Activated CD4-positive, alpha-beta T cell treated with anti-CD3 and anti-CD28 coated beads for 4 hours (primary cell): ENCODE data around the gene ALDH6A1.
A peak's percentile ranks its signal among the peaks of the same experiment; 100 is the strongest.
"Not testable (repeated sequence)": the region's sequence is repeated elsewhere in the genome, so short reads cannot be mapped to it uniquely, and the experiment has no call there.

ENCODE experiments used
- DNase-seq, 2 donors: peaks; one replicate each; pipeline ENCODE4 v3.0.0-alpha.2; 2020

ALDH6A1 gene

DNA sequence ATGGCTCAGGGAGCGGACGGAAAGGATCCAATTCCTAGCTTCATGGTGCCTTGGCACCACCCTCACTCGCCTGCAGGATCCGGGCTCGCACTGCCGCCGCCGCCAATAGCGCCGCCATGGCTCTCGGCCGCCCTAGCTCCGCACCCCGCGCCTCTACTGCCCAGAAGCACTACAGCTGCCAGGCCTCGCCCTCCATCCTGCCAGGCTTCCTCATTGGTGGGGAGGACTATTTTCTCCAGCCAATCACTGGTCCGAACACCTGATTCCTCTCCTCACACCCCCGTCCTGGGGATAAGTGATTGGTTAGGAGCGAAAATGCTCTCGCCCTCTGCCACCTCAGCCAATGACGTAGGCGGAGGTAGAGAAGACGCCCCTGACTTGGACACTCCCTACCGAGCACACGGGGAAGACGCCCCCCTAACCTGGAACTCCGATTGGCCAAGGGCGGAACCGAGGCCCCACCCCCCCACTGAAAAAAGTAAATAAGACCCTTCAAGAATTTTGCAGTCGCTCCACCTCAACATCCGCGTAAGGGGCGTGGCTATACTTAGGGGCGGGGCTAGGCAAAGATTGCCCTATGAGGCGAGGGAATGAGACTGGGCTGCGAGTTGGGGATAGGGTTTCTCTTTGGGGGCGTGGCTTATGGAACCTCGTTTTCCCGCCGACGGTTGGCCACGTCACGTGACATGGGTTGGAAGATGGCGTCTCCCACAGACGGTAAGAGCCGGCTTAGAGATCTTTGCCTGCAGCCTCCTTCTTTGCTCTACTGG, at the start of gene ALDH6A1, which contains the start of gene LIN52:
Gene ALDH6A1, minus strand, starts transcription at position 177 of the 770 bp plus-strand sequence. Its CDS starts 59 bp downstream, at position 118.
Gene LIN52, plus strand, starts transcription at position 680 of the 770 bp plus-strand sequence. Its CDS starts 19 bp downstream, at position 699.
- DNase-seq = peak; percentile 99 to 100

DNA sequence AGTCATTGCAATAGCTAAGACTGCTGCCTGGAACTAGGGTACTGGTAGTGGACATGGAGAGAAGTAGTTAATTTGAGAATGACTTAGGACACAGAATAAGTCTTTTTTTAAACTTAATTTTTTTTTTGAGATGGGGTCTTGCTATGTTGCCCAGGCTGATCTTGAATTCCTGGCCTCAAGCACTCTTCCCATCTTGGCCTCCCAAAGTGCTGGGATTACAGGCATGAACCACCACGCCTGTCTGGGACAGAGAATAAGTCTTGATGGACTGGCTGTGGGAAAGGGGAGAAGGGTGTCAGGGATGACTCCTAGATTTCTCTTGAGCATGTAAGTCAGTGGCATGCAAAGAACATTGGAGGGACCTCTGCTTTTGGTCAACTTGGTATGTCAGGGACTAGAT, 43.4 kb upstream of the ALDH6A1 start:
- DNase-seq = no peak

DNA sequence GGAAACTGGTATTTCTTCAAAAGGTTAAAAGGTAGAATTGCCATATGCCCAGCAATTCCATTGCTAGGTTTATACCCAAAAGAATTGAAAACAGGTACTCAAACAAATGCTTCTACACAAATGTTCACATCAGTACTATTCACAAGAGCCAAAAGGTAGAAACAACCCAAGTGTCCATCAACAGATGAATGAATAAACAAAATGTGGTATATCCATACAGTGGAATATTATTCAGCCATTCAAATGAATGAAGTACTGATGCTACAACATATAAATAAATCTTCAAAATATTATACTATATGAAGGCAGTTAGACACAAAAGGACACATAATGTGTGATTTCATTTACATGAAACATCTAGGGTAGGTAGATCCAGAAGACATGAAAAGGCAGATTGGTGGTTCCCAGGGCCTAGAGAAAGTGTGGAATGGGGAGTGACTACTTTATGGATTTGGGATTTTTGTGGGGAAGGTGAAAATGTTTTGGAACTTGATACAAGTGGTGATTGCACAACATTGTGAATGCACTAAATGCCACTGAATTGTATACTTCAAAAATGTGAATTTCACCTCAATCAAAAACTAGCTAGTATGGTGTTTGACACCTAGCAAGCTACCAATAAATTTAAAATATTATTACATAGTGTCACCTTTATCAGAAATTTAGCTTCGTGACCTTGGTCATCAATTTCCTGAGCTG, 42.2 kb upstream of the ALDH6A1 start:
- no peak for DNase-seq

DNA sequence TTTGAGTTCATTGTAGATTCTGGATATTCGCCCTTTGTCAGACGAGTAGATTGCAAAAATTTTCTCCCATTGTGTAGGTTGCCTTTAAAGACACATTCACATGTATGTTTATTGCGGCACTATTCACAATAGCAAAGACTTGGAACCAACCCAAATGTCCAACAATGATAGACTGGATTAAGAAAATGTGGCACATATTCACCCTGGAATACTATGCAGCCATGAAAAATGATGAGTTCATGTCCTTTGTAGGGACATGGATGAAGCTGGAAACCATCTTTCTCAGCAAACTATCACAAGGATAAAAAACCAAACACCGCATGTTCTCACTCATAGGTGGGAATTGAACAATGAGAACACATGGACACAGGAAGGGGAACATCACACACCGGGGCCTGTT, 41.2 kb upstream of the ALDH6A1 start:
- not testable (repeated sequence) for DNase-seq

DNA sequence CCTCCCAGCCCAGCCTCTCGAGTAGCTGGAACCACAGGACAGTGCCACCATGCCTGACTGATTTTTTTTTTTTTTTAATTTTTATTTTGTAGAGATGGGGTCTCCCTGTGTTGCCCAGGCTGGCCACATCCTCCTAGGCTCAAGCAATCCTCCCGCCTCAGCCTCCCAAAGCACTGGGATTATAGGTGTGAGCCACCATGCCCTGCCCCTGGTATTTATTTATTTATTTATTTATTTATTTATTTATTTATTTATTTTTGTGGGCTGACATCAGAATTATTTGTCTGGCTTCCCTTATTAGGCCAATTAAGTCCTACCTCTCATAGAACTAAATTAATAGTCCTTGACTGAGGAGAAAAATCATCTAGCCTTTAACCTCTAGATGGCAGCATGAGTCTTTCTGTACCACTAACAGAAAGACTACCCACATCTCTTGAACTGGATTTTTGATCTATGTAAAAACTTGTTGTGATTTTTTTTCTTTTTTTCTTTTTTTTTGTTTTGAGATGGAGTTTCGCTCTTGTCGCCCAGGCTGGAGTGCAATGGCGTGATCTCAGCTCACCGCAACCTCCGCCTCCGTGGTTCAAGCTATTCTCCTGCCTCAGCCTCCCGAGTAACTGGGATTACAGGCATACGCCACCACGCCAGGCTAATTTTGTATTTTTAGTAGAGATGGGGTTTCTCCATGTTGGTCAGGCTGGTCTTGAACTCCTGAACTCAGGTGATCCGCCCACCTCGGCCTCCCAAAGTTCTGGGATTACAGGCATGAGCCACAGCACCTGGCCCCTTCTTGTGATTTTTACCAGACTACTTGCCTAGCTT, 27.4 kb upstream of the ALDH6A1 start:
- not testable (repeated sequence) for DNase-seq

DNA sequence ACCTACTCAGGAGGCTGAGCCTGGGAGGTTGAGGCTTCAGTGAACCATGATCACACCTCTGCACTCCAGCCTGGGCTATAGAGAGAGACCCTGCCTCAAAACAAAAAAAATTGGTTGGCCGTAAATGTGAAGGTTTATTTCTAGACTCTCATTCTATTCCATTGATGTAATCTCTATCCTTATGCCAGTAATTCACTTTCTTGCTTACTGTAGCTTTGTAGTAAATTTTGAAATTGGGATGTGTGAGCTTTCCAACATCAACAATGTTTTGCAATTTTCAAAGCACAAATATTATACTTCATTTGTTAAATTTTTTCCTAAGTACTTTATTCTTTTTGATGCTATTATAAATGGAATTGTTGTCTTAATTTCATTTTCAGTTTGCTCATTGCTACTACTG, 25.1 kb upstream of the ALDH6A1 start:
- no peak for DNase-seq

DNA sequence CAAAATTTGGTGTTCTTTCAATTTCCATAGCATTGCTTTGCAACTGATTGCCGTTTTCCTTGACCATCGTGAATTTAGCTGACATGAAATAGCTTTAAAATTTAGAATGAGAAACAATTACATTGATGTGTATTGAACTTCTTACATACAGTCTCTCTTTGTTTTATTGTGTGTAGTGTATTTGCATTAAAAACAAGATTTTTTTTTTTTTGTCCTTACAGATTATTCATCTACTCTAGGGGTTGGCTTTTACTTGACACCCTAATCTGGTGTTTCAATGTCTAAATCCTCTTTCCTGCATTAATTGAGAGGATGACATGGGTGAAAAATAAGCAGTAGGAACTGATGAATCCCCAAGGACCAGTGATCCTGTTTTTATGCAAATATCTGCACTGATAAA, 21.1 kb upstream of the ALDH6A1 start:
- no peak for DNase-seq

DNA sequence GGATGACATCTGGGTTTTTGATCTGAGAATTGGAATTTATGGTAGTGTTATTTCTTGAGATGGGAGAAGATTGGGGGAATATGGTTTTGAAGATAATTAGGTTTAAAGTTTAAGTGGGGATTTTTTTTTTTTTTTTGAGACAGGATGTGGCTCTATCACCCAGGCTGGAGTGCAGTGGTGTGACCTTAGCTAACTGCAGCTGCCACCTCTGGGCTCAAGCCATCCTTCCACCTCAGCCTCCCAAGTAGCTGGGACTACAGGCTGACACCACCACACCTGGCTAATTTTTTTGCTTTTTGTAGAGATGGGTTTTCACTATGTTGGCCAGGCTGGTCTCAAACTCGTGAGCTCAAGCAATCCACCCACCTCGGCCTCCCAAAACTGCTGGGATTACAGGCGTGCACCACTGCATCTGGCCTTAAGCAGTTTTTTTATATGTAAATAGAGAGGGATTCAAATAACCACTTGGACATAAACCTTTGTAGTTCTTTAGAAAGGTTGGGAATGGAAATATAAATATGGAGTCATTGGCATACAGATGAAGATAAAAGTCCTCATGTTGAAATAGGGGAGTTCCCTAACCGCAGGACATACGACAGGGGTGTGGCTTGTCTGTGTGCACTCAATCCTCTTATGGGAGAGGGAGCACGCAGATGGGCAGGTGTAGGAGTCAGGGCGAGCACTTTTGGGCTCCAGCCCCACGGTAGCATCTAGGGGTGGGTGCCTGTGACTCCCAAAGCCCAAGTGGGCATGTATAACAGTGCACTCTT, 5.2 kb upstream of the ALDH6A1 start:
- DNase-seq = no peak

DNA sequence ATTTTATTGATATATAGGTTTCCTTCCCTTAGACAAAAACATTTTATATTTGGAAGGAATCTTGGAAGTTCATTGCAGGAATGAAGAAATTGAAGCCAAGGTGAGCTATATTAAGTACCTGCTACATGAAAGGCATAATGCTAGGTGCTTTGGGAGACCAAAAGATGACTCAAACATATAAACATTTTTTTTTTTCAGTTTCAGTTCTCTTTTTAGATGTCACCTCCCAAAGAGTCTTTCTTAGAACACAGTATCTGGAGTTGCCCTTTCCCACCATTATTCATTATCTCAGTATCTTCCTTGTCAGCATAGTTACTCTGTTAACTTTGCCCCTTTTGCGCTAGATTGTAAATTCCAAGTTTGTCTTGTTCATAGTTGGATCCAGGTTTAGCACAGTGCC, 1.6 kb upstream of the ALDH6A1 start:
- no peak for DNase-seq

DNA sequence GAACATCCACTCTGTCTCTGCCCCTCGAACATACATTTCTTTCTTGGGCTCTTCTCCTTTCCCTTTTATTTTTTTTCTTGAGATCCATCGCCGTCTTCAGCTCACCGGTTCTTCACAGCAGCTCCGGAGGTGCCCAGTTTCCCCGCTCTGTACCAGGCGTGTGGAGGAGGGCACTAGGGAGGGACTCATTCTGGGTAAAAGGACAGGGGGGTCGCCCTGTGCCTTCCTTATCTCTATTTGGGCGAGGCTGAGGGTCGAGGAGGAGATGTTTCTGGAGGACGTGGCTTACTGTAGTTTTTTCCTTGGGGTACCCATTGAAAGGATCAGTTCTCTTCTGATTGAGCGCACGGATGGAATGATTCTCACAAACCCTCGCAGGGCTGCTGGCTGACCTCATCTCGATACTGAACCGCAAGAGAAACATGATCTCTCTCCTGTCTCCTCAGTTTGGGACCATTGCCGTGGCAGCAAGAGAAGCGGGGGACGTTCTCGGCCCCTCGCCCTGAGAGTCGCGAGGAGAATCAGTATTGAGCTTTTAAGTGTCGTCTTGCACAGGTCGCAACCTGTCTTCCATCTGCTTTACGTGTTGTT, 889 bp upstream of the ALDH6A1 start:
- no peak for DNase-seq

DNA sequence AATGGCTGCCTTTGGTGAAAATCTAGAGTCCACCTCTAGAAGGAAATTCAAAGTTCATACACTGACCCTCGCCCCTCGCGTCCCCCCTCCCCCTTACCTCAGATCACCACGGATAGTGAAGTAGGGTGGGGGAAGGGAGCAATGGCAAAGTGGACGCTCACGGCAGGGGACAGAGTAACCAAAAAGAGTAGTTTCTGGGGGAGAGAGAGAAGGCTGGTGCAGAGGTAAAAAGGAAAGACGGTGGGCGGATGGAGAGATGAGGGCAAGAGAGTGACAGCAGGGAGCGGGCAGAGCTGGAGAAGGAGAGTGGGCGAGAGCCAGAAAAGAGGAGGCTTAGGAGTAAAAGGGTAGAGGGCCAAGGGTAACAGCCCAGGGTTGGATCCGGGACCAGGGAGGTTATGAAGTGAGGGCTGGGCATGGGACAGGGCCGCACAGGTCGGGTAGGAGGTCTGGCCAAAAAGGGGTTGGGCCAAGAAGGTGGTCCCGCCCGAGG, 423 bp downstream of the ALDH6A1 start:
- no peak for DNase-seq

DNA sequence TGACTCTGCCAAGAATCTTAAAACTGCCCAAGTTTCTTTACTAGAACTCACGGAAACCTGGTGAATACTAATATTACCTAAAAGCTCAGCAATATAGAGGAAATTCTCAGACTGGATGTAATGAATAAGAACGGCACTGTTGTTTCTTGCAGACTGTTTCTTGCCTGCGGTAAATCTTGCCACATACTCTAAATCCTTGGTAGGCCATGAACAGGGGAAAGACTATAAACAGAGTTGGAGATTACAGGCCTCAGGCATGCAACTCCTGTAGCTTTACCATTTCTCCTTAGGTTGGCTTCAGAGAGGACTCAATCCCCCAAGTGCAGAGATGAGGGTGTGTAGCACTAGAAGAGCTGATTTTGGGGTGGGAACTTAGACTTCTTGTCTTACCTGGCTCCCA, 1.1 kb downstream of the ALDH6A1 start:
- no peak for DNase-seq

DNA sequence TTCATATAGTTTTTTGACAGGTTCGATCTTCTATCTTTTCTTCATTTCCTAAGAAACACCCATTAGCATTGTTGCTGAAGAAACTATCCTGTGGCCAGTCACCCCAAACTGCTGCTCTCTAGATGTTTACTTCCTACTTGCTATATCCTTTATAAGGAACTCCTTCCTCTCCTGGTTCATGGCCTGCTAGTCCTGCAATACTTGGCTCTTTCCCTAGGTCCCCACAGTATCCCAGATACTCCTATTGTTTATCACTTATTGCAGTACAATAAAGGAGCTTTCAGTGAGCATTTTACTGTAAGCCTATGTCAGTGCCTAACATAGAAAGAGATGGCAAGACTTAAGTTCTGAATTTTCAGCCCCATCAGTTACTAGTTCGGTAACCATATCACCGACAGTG, 2.8 kb downstream of the ALDH6A1 start:
- no peak for DNase-seq

DNA sequence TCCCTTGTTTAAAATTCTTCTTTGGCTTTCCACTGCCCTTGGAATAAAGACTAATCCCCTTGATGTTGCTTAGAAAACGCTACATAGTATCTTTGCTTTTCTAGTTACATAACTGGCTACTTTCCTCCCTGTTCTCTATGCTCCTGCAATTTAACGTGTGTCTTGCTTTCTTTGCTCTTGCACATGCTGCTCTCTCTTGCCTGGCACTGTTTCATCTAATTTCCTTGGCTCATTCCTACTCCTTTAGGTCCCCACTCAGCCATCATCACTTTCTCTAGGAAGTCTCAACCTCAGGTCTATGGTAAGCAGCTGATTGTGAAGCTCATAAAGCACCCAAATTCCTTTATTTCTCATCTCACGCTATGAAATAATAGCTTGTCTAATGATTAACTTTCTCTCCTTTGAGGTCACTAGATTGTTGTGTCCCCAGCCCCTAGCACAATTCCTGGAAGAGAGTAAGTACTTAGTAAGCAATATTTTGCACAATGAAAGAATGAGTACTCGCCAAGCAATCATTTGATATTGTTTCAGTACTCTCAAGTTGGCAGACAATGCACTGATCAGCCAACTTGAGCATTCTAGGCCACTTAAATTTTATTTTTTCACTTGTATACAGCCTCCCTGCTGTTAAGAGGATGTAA, 3.3 kb downstream of the ALDH6A1 start:
- DNase-seq = no peak

DNA sequence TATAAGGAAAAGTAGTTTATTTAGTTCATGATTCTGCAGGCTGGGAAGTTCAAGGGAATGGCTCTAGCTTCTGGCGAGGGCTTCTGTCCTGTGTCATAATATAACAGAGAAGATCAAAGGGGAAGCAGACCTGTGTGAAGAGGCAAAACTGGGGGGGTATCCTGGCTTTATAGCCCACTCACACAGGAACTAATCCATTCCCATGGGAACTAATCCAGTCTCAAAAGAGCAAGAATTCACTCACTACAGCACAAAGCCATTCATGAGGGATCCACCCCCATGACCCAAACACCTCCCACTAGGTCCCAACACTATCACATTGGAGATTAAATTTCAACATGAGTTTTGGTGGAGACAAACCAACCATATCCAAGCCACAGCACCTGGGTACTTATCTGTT, 6.9 kb downstream of the ALDH6A1 start:
- DNase-seq = no peak

DNA sequence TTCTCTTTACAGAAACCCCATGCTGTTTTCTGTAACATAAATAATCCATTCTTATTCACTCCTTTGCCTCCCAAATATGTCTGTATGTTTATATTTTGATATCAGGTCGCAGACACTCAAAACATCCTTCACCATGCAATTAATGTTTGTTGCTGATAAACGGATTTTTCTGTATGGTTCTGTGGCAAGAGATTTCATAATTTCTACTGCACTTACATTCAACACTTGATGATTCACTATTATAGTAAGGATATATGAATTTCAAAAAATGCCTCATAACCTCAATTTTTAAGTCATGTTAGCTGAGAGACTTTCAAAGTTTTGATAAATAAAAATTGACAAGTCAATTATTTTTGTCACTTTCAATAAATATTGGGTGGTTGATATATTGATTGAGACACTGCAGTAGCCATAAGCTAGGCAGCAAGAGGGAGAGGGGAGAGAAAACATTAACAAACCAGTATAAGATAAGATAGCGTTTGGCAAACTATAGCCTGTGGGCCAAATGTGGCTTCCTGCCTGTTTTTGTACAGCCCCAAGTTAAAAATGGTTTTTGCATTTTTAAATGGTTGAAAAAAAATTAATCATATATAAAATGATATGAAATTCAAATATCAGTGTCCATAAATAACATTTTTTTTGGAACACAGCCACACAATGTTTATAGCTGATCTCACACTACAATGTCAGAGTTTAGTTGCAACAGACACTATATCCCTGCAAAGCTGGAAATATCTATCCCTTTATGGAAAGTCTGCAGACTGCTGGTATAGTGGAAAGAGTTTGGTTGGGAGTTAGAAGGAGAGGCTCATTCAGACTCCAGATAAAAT, 18.3 kb downstream of the ALDH6A1 start:
- no peak for DNase-seq

DNA sequence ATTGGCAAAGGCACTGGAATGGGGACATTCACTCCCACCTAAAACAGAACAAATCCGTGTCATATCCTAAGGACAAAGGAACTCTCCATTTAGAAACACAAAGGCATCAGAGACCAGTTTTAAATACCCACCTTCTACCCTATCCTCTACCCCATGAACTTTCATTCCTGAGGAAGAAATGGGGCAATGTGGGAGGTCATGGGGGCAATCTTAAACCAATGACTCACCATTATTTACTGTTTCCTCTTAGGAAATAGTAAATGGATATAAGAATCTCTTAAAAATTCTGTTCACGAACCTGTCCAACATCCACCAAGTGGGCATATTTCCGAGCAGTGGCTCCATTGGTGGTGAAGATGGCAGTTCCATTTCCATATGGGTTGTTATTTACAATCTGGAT, 19.4 kb downstream of the ALDH6A1 start:
- no peak for DNase-seq

DNA sequence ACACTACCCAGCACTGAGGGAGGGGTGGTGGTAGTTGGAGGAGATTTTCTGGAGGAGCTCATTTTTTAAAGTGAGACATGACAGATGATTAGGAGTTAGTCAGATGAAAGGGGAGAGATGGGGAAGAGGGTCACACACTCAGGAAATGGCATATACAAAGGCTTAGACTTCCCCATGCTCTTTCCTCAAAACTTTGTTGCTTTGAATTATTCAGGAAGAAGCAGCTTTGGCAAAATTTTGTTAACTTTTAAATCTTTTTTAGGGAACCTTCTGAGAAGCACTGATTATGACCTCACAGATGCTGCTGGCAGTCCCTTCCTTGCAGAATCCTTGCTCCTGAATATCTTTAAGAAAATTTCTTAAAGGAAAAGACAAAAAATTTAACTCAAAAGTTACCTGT, 19.8 kb downstream of the ALDH6A1 start:
- no peak for DNase-seq

DNA sequence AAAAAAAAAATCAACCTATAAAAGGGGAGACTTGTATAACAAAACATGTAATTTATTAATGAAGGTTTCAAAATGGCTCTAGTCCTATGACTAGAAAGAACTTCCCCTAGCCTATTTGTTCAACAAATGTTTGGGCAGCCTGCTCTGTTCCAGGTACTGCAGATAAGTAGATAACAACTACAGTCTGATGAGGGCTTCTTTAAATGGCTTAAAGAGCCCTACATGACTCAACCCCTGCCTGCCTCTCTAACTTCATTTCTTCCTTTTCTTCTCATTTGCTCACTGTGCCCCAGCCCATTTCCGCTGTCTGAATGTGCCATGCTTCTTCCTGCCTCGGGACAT, 21.5 kb downstream of the ALDH6A1 start:
- no peak for DNase-seq

DNA sequence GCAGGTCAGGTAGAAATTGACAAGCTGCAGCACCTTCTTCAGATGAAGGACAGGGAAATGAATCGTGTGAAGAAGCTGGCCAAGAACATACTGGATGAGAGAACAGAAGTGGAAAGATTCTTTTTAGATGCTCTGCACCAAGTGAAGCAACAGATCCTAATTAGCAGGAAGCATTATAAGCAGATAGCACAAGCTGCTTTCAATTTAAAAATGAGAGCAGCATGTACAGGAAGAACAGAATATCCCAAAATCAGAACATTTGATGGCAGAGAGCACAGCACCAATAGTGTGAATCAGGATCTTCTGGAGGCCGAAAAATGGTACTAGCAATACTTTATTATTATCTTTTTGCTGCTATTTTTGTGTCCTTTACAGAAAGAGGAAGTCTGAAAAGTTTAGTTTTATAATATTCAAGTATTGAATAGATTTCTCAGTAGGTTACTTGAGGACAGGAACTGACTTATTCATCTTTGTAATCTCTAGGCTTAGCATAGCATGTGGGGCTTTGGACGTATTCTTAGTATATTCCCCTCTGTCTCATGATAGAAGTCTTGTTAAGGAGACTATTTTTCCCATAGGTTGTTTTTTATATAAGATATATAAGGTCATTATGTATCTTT, 34.3 kb downstream of the ALDH6A1 start:
- DNase-seq = no peak
